T-helper 2 cell treated with Interferon-gamma antibody and Interleukin-4, amounts not matched to agents 100 ng/mL and 5 ng/mL, for 36 hours (primary cell): ENCODE measurements around the gene PRPS1. TPM values are rescaled to one million over a fixed set of nuclear protein-coding genes. Genes with fewer than 3 reads are reported as not detected.
"Not testable (repeated sequence)": the region's sequence is repeated elsewhere in the genome, so short reads cannot be mapped to it uniquely, and the experiment has no call there.

ENCODE experiments used
- intact Hi-C: fragments of 100-400 bp; cut with micrococcal nuclease; formaldehyde crosslinking; loops from one replicate; pipeline ENCODE4 v1.15.1; 2023
- total RNA-seq: library from RNA; stranded (reverse); gene quantifications from 2 replicates; pipeline ENCODE4 v1.2.3, GENCODE V29; 2022

Gene PRPS1
- total RNA-seq, 1 donor from 2014 or later = 64.6 TPM

- intact Hi-C loops = loop anchor here (2.0 to 10.0 kb wide), 3 partner anchors 25 to 425 kb away; partner anchors contain the start of genes DNAAF6 and NUP62CL
Measured at GRCh38 chrX:107629540-107629909, 1.2 kb downstream of the PRPS1 start.

DNA sequence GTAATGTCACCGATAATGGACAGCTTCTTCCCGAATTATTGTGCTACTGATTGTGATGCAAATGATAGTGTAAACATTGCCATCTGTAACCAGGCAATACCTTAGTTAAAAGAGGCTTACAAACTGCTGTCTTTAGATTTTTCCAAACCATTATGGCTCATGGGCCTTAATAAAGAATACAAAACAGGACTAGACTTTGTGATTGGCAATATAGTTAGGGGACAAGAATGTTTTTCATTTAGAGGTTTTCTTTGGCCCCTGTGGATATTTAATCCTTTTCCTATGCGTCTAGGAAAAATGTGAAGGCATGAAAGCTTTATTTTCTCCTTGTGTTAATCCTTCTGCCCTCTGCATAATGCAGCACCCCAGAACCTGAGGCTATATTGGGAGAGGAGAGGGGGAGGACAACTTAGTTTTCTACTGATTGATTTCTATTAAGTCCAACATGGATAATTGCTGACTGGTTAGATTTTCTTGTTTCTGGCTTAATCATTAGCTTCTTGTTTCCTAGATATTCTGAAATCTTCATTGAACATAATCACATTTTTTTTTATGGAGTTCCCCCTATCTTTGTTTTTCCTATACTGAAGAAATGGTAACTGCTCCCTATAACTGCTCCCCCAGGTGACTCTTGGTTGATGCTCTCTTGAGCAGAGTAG, 1.9 kb downstream of the PRPS1 start:
- intact Hi-C loops = no loop called here

GRCh38 chrX:107632346-107632745, 4.0 kb downstream of the PRPS1 start:
- intact Hi-C loops = no loop called here

DNA sequence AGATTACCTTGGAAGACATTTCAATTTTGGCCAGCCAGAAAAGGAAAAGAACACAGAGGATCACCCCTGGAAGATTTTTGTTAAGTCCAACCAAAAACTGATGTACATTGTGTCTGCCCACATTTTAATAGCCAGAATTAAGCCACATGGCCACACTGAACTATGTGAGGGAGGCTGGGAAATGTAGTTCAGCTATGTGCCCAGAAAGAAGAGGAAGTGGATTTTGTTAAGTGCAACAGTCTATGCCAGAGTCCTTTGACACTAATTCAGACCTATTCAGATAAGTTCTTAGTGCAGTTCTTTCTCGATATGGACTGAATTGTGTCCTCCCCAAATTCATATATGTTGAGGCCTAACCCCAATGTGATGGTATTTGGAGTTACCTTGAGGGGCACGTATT, 18.4 kb downstream of the PRPS1 start:
- intact Hi-C loops = no loop called here

DNA sequence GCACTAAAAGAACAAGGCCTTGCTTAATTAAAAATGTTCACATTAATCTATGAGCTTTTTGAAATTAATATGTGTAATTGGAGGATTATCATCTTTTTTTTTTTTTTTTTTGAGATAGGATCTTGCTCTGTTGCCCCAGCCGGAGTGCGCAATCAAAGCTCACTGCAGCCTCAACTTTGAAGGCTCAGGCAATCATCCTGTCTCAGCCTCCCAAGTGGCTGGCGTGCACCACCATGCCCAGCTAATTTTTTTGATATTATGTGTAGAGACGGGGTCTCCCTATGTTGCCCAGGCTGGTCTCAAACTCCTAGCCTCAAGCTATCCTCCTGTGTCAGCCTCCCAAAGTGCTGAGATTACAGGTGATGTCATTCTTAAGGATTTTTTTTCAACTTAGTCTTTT, 20.0 kb downstream of the PRPS1 start:
- intact Hi-C loops = no loop called here

- intact Hi-C loops = loop anchor here (2.0 to 10.0 kb wide), 2 partner anchors 26 to 120 kb away; partner anchors contain the start of gene PRPS1
Measured at GRCh38 chrX:107654566-107654871, 26.2 kb downstream of the PRPS1 start.

GRCh38 chrX:107654872-107655761, 26.8 kb downstream of the PRPS1 start:
- intact Hi-C loops = loop anchor here (1.0 to 10.0 kb wide), 5 partner anchors 26 to 417 kb away; partner anchors contain the start of genes NCBP2L and PRPS1

DNA sequence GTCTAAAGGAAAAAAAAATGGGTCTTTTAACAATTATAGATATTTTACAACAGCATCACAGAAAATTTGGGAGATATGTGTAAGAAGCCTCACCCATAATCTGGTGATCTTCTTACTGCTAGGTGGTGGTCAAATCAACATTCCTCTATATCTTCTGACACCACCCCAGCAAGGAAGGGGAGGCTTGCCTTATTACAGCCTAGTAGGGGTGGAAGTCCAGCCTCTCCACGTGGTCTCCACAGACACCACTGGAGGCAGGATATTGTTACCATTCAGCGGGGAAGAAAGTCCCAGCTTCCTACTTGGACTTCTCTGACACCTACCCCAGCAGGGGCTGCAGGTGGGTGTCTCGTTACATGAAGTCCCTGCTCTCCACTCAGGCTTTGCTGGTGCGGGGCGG, 28.7 kb downstream of the PRPS1 start:
- intact Hi-C loops = loop anchor here (5.0 to 10.0 kb wide), 3 partner anchors 122 to 415 kb away; no protein-coding TSS in a partner anchor

GRCh38 chrX:107658660-107659059, 30.4 kb downstream of the PRPS1 start:
- intact Hi-C loops = loop anchor here (1.0 to 10.0 kb wide), 5 partner anchors 59 to 414 kb away; partner anchors contain the start of gene NCBP2L

DNA sequence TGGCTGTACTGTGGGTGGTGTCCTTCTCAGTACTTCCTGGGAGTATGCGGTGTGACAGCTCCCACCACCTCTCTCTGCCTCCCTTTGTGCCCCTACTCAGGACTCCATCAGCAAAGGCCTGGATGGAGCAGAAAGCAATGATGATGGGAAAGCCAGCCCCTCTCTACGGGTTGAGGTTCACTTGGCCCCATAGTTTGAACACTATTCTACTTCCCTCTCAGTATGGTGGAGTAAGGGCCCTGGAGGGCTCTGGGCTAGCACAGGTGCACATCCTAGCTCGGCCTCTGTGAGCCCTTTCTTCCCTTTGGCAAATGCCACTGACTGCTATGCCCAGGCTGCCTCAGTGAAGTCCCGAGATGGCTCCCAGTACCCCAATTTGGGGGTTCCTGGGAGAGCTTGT, 31.0 kb downstream of the PRPS1 start:
- intact Hi-C loops = loop anchor here (1.0 to 10.0 kb wide), 5 partner anchors 58 to 413 kb away; partner anchors contain the start of gene NCBP2L

GRCh38 chrX:107659768-107660167, 31.5 kb downstream of the PRPS1 start:
- intact Hi-C loops = loop anchor here (1.0 to 10.0 kb wide), 5 partner anchors 58 to 413 kb away; partner anchors contain the start of gene NCBP2L

- intact Hi-C loops = no loop called here
Measured at GRCh38 chrX:107662145-107662544, 33.8 kb downstream of the PRPS1 start.

- intact Hi-C loops = no loop called here
Measured at GRCh38 chrX:107662824-107663223, 34.5 kb downstream of the PRPS1 start.

DNA sequence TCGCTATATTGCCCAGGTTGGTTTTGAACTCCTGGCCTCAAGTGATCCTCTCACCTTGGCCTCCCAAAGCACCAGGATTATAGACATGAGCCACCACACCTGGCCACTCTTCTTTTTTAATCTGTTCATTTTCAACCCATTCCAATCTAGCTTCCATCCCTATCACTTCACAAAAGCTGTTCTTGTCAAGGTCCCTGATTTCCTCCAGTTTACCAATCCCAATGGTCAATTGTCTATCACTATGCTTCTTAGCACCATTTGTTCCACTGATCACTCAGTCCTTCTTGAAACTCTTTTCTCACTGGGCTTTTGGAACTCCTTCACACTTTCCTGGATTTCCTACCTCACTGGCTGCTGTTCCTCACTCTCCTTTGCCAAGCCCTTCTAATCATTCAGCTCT, 38.6 kb downstream of the PRPS1 start:
- intact Hi-C loops = no loop called here

- intact Hi-C loops = no loop called here
Measured at GRCh38 chrX:107667426-107667825, 39.1 kb downstream of the PRPS1 start.

DNA sequence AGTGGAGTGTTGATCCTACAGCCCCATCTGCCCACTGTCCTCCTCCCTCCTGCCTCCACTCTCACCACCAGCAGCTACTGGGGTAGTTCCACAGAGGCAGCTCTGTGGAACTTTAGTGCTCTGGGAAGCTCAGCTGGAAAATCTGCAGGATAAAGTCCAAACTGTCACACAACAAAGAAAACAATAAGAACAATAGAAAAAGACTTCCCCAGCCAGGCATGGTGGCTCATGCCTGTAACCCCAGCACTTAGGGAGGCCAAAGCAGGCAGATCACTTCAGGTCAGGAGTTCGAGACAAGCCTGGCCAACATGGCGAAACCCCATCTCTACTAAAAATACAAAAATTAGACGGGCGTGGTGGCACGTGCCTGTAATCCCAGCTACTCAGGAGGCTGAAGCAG, 40.4 kb downstream of the PRPS1 start:
- intact Hi-C loops = not testable (repeated sequence)

GRCh38 chrX:107669261-107669660, 41.0 kb downstream of the PRPS1 start:
- intact Hi-C loops = no loop called here

DNA sequence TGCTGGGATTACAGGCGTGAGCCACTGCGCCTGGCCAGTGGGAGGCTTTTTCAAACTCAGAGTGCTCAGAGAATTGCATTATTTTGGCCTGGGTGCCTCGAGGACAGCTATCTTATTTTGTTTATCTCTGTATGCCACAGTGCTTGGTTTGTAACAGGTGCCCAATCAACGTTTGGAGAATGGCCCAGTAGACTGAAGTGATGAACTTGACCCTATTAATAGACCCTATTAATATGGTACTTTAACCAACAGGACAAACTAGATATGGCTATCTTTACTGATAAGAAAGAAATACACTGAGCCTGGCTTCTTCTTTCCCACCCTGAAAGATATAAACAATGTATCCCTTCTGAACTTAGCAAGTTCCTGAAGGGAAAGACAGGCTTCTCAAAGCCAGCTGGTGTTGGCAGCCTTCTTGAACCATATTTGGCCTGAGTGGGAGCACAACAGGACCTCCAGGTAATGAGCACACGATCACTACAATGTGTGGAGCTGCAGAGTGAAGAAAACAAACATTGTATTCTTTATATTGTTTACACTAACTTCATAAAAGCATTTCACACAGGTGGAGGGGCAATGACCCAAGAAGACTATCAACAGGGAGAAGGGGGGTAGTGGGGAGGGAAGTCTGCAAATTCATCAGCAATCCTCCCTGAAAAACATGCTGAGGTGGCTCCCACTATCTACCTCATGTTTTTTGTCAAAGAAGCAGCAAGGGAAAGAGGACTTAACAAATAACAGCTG, 41.7 kb downstream of the PRPS1 start:
- intact Hi-C loops = loop anchor here (5.0 kb wide), 1 partner anchor 157 kb away; the partner anchor contains the start of gene MID2

- intact Hi-C loops = loop anchor here (5.0 kb wide), 1 partner anchor 156 kb away; the partner anchor contains the start of gene MID2
Measured at GRCh38 chrX:107671256-107671655, 42.9 kb downstream of the PRPS1 start.

- intact Hi-C loops = loop anchor here (1.0 to 5.0 kb wide), 7 partner anchors 44 to 418 kb away; partner anchors contain the start of genes ATG4A, MID2, NCBP2L and PRPS1
Measured at GRCh38 chrX:107672955-107673378, 44.7 kb downstream of the PRPS1 start.

DNA sequence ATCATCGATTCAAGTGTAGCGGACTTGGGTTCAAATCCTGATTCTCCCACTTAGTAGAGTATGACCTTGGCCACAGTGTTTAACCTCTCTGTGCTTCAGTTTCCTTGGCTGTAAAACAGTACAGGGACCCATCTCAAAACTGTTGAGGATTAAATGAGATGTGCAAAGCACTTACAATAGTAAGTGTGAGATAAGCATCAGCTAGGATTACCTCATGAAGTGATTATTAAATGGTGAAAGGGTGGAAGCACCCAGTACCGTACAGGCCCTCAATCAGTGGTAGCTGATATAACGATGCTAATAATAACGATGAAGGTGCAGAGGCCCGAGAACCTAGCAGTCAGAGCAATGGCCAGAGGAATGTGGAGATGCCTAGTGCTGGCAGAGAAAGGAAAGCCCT, 45.1 kb downstream of the PRPS1 start:
- intact Hi-C loops = loop anchor here (1.0 to 5.0 kb wide), 7 partner anchors 44 to 418 kb away; partner anchors contain the start of genes ATG4A, MID2, NCBP2L and PRPS1
